Ishikawa (cell line): Measurements from ENCODE around the gene FCN1.

Experiments used
- CEBPB ChIP-seq: IDR thresholded peaks from 2 replicates; pipeline ENCODE4 v1.6.1; 2012
- CREB1 ChIP-seq: IDR thresholded peaks from 2 replicates; pipeline ENCODE4 v1.6.1; 2012; ENCODE audit warnings: low read depth
- FOXM1 ChIP-seq: IDR thresholded peaks from 2 replicates; pipeline ENCODE4 v1.6.1; 2012; ENCODE audit warnings: low read depth, borderline replicate concordance
- MAX ChIP-seq: IDR thresholded peaks from 2 replicates; pipeline ENCODE4 v1.6.1; 2012
- RAD21 ChIP-seq: IDR thresholded peaks from 2 replicates; pipeline ENCODE4 v1.6.1; 2012; ENCODE audit warnings: low read depth
- YY1 ChIP-seq: IDR thresholded peaks from 2 replicates; pipeline ENCODE4 v1.6.1; 2012; ENCODE audit warnings: low read depth
- TF ChIP-seq, protein P1 (sequence below): IDR thresholded peaks from 2 replicates; pipeline ENCODE4 v1.6.1; 2012

DNA sequence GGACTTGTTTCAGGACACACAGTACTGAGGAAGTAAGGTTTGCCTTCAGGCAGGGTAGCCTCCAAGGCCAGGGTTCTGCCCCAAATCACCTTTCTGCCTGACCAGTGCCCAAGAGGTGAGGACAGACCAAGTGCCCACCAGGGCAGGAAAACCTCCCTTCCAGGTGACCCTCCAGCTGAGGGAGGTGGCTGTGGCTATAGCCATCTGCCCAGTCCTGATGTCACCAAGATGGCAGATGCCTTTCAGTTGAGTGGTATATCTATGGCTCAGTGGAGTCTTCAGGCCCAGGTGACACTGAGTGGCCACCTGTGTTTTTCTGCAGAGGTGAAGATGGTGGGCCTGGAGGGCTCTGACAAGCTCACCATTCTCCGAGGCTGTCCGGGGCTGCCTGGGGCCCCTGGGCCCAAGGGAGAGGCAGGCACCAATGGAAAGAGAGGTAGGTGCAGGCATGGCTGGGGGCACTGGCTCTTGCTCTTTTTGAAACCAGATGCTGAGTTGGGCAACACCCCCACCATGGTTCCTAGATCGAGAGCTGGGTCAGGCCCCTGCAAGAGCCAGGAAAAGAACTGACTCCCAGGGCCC, 35.4 kb downstream of the FCN1 start:
- TF ChIP-seq MAX (no peak), RAD21 (no peak), CEBPB (no peak), FOXM1 (no peak), CREB1 (no peak), YY1 (no peak)
- TF ChIP-seq, protein P1, sequence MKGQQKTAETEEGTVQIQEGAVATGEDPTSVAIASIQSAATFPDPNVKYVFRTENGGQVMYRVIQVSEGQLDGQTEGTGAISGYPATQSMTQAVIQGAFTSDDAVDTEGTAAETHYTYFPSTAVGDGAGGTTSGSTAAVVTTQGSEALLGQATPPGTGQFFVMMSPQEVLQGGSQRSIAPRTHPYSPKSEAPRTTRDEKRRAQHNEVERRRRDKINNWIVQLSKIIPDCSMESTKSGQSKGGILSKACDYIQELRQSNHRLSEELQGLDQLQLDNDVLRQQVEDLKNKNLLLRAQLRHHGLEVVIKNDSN: no peak
